ENCODE data around the gene RSPO4. TPM values are rescaled to one million over a fixed set of nuclear protein-coding genes. Genes with fewer than 3 reads are reported as not detected.
A peak's percentile ranks its signal among the peaks of the same experiment; 100 is the strongest.

RSPO4 gene
- total and polyA plus RNA-seq, 2 of the 8 experiments (the other 6 are each of a cell fraction or from before 2014, with no cell fraction given) = 3.4 to 6.4 TPM

DNA sequence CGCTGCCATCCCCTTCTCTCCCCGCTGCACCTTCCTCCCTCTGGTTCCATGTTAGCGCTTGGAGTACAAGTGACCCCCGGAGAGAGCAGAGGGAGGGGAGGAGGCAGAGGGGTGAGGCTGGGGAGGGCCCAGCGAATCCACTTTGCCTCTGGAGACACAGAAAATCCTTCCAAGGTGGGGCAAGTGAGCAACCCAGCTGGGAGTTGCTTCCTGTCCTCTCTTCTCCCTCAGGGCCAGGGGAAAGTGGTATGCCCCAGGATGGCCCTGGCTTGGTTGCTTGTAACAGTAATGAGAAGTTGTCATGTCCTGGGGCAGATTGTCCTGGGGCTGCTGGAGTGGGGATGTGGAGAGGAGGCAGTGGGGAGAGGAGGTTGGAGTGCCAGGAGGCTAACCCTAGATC, 85.3 kb downstream of the RSPO4 start:
- Histone ChIP-seq H2BK15ac (ENCODE audit: low read length) (no peak overlapping the region), H3K79me1 (ENCODE audit: low read depth, low read length) (no peaks in the 10 kb centered on the region), H3K18ac (ENCODE audit: extremely low read depth, low read length) (no peak overlapping the region), H3K9ac (replicated peaks in 1 of 4; ENCODE audit: extremely low read depth in 1 of 4, low read depth in 3 of 4, low read length in 3 of 4) (no peak overlapping the region; a peak in 1 of 7 replicates), H3K9me3 (ENCODE audit: insufficient read depth in 2 of 2, low read depth in 1 of 2, low read length in 1 of 2) (no peaks in the 10 kb centered on the region), H3K79me2 (ENCODE audit: control insufficient read depth in 1 of 2, insufficient read depth in 2 of 2, low read length in 2 of 2) (no peaks in the 10 kb centered on the region), H4K8ac (ENCODE audit: extremely low read depth, insufficient read depth, low read length) (no peak overlapping the region; the same call in 1 of the 2 replicates), H4K91ac (replicated peaks; ENCODE audit: insufficient read length, low read length) (no peak overlapping the region), H2BK12ac (ENCODE audit: low read depth, low read length) (peak overlapping the region; percentile 50; the same call in 1 of the 2 replicates), H3K23me2 (ENCODE audit: low read depth, low read length) (no peaks in the 10 kb centered on the region; the same call in 1 of the 2 replicates), H2AK5ac (ENCODE audit: low read depth, low read length) (no peak overlapping the region), H3K27me3 (replicated peaks in 1 of 4; ENCODE audit: control insufficient read depth in 3 of 4, extremely low read depth in 1 of 4, insufficient read depth in 3 of 4, low read length in 3 of 4) (peaks cover 0 to 3% (median 0%) of the 10 kb centered on the region in 4 experiments; a peak in 1 of 7 replicates), H2AFZ (ENCODE audit: low read length) (peak overlapping the region; percentile 49; the same call in 1 of the 2 replicates), H3K14ac (ENCODE audit: insufficient read length) (no peak overlapping the region), H2BK5ac (ENCODE audit: low read depth, low read length) (no peak overlapping the region), H3K4me1 (replicated peaks in 1 of 4; ENCODE audit: control insufficient read depth in 3 of 4, insufficient read depth in 4 of 4, low read length in 3 of 4) (peaks cover 0 to 16% (median 5%) of the 10 kb centered on the region in 4 experiments; a peak in 4 of 7 replicates), H3K56ac (replicated peaks; ENCODE audit: insufficient read length, low read depth, low read length) (no peak overlapping the region), H3K23ac (ENCODE audit: insufficient read length) (no peak overlapping the region), H4K20me1 (replicated peaks in 1 of 2; ENCODE audit: control insufficient read depth in 1 of 2, insufficient read depth in 2 of 2, low read length in 2 of 2) (no peaks in the 10 kb centered on the region), H2BK120ac (replicated peaks; ENCODE audit: low read depth, low read length) (no peak overlapping the region), H2BK20ac (ENCODE audit: low read length) (no peak overlapping the region), H3K4ac (replicated peaks; ENCODE audit: insufficient read length, low read depth, low read length) (no peak overlapping the region), H3K36me3 (ENCODE audit: control insufficient read depth in 2 of 4, insufficient read depth in 4 of 4, low read length in 3 of 4) (no peaks in the 10 kb centered on the region), H3K27ac (ENCODE audit: low read depth, low read length) (no peak overlapping the region), H3K4me2 (ENCODE audit: insufficient read depth in 1 of 2, low read depth in 2 of 2, low read length in 2 of 2) (peak overlapping the region; percentile 57 to 58; a peak in 2 of 4 replicates), H4K5ac (ENCODE audit: insufficient read length, low read depth, low read length) (no peak overlapping the region), H3K4me3 (ENCODE audit: extremely low read depth in 1 of 4, insufficient read depth in 2 of 4, low read depth in 3 of 4, low read length in 4 of 4) (no peak overlapping the region)
- CTCF ChIA-PET (ENCODE audit: partially characterized antibody) = interaction anchor here (1.0 to 4.2 kb wide), 8 partner anchors 9 to 70 kb away, joined by 3 to 36 read pairs (median 4); no protein-coding TSS in a partner anchor
- DNase-seq (ENCODE audit: low read depth in 1 of 2, low spot score in 2 of 2) (no peak), FAIRE-seq (no peak)
- WGBS, 2 experiments (ENCODE audit: extremely low coverage in 1 of 2, insufficient coverage in 1 of 2, insufficient read length in 1 of 2, insufficient replicate concordance in 2 of 2, low coverage in 1 of 2, low lambda C conversion rate in 2 of 2, missing lambda C conversion rate in 1 of 2) = no CpG with 5 or more reads among the region's 5 CpGs
- POLR2A ChIA-PET (ENCODE audit: partially characterized antibody) = interaction anchor here (1.0 kb wide), 1 partner anchor 11 kb away, joined by 3 read pairs; no protein-coding TSS in a partner anchor
- no peak for TF ChIP-seq RFX5 (IDR thresholded peaks at IDR 0.05; ENCODE audit: borderline replicate concordance, low read depth, low read length)
- TF ChIP-seq, protein P1, sequence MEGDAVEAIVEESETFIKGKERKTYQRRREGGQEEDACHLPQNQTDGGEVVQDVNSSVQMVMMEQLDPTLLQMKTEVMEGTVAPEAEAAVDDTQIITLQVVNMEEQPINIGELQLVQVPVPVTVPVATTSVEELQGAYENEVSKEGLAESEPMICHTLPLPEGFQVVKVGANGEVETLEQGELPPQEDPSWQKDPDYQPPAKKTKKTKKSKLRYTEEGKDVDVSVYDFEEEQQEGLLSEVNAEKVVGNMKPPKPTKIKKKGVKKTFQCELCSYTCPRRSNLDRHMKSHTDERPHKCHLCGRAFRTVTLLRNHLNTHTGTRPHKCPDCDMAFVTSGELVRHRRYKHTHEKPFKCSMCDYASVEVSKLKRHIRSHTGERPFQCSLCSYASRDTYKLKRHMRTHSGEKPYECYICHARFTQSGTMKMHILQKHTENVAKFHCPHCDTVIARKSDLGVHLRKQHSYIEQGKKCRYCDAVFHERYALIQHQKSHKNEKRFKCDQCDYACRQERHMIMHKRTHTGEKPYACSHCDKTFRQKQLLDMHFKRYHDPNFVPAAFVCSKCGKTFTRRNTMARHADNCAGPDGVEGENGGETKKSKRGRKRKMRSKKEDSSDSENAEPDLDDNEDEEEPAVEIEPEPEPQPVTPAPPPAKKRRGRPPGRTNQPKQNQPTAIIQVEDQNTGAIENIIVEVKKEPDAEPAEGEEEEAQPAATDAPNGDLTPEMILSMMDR (IDR thresholded peaks at IDR 0.05; ENCODE audit: control extremely low read depth in 1 of 3, insufficient read depth in 1 of 3, low read depth in 1 of 3, low read length in 3 of 3) = no peak
- TF ChIP-seq GTF2F1 (IDR thresholded peaks at IDR 0.05; ENCODE audit: borderline replicate concordance, low read depth, low read length) = no peak
- no peak for TF ChIP-seq SP2 (IDR thresholded peaks at IDR 0.05; ENCODE audit: low read length)

All from H1 (cell line).